ENCODE measurements around the gene ZMPSTE24.
"Not testable (repeated sequence)": the region's sequence is repeated elsewhere in the genome, so short reads cannot be mapped to it uniquely, and the experiment has no call there.

Gene ZMPSTE24

GRCh38 chr1:40257688-40258444, at the start of gene ZMPSTE24:
ZMPSTE24 (plus strand) TSS chr1:40258236; CDS start chr1:40258272, 36 bp downstream.
- DNase-seq = peak; percentile 97

DNA sequence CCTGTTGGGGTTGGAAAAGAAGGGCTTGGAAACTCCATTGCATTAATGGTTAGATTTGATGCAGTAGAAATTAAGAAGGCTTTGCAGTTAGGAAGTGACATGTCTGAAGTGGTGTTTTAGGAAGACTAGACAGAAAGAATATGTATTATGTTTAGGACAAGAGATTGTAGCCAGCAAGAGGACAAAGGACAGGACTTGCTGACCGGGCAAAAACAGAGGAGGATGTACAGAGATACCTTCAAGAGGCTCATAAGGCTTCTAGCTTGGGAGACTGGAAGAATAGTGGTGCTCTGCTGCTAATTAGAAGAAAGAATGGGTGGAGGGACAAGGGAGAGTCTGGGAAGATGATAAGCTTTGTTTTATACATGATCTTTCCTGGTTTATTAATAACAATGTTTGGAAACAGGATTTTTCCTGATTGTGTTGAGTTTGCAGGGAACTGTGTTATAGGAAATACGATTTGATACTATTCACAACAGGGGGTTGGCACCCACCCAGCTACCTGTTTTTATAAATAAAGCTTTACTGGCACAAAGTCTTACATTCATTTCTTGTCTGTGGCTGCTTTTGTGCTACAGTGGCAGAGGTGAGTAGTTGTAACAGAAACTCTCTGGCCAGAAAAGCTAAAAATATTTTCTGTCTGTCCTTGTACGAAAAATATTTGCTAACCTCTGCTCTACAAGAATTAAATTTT, 47.4 kb upstream of the ZMPSTE24 start:
- DNase-seq = no peak

GRCh38 chr1:40218333-40218732, 39.7 kb upstream of the ZMPSTE24 start:
- DNase-seq = no peak

- DNase-seq = not testable (repeated sequence)
Measured at GRCh38 chr1:40221471-40221905, 36.5 kb upstream of the ZMPSTE24 start.

GRCh38 chr1:40221977-40222772, 35.9 kb upstream of the ZMPSTE24 start:
- DNase-seq = no peak

- DNase-seq = no peak
Measured at GRCh38 chr1:40224040-40224439, 34.0 kb upstream of the ZMPSTE24 start.

DNA sequence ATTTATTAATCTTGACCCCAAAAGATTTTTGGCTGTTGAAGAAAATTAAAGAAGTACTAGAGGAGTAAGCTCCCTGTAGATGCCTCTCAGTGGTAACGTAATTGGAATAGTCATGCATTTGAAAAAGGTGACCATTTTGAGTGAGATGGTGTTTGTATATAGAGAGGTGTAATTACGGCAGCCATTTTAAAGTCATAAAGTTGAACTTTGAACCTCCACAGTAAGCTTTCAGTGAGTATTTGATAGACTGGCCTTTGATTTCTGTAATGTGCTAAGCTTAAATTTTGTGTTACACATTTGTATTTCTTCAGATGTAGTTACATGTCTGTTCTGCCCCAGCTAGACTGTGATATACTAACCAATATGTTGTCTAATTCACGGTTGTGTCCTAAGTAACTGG, 31.8 kb upstream of the ZMPSTE24 start:
- no peak for DNase-seq

GRCh38 chr1:40232444-40232843, 25.6 kb upstream of the ZMPSTE24 start:
- no peak for DNase-seq

DNA sequence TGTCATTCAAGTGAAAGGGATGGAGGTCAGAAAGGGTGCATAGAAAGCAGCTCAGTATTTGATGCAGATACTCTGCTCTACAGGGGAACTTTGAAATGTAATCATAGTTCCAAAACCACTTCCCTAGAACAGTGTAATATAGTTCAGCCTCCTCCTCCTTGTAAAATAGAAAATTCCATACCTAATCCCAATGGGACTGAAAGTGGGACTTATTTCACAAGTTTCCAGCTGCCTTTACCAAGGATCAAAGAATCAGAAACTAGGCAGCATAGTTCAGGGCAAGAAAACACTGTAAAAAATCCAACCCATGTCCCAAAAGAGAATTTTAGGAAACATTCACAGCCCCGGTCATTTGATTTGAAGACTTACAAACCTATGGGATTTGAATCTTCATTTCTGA, 18.4 kb upstream of the ZMPSTE24 start:
- no peak for DNase-seq

- DNase-seq = no peak
Measured at GRCh38 chr1:40240390-40240789, 17.6 kb upstream of the ZMPSTE24 start.

- no peak for DNase-seq
Measured at GRCh38 chr1:40241362-40241761, 16.7 kb upstream of the ZMPSTE24 start.

- no peak for DNase-seq
Measured at GRCh38 chr1:40243351-40243750, 14.7 kb upstream of the ZMPSTE24 start.

- DNase-seq = no peak
Measured at GRCh38 chr1:40244138-40244744, 13.8 kb upstream of the ZMPSTE24 start.

DNA sequence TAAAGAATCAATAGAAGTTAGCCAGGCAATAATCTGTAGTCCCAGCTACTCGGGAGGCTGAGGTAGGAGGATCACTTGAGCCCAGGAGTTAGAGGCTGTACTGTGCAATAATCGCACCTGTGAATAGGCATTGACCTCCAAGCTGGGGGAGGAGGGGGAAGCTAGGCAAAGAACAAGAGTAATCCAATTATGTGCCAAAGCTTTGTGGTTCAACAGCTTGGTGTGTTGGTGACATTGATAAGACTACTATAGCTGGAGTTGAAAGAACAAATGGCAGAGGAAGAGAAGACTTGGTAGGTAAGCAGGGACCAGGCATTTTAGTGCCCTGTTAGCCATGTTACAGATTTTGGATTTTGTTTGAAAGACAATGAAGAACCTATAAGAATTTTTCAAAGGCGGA, 12.3 kb upstream of the ZMPSTE24 start:
- no peak for DNase-seq

DNA sequence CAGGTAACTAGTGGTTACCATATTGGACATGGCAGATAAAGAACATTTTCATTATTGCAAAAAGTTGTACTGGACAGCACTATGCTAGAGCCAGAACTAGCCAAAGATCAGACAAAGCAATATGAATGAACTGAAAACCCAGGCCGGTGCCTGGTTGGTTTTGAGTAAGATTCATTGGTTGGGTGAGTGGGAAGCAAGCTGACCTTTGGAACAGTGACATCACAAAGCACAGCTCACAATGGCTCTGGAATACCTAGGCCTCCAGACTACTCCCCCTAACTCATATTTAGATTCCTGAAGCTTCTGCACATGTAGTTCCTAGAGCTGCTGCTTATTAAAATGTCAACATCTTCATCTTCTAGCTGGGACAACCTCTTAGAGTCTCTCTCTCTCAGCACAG, 10.4 kb upstream of the ZMPSTE24 start, which contains the start of gene TMCO2:
TMCO2 (plus strand) TSS at position 283 of the 400 bp plus-strand sequence; CDS start at position 340, 57 bp downstream.
- DNase-seq = no peak

DNA sequence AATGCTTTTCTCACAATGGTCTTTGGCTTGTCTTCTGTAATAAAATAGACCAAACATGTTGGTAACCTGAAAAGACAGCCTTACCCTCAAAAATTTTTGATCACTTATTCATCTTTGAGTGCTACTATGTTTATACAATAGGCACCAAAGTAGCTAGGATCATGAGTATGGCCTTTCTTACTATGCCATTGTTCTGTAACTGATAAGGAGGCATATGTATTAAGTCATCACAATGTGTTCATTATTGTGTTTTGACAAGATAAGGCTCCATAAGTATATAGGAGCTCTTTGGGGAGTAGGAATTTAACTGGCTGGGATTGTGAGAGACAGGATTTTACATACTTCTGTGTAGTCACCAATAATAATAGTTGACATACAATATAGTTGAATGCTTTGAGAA, 9.6 kb upstream of the ZMPSTE24 start:
- DNase-seq = no peak

DNA sequence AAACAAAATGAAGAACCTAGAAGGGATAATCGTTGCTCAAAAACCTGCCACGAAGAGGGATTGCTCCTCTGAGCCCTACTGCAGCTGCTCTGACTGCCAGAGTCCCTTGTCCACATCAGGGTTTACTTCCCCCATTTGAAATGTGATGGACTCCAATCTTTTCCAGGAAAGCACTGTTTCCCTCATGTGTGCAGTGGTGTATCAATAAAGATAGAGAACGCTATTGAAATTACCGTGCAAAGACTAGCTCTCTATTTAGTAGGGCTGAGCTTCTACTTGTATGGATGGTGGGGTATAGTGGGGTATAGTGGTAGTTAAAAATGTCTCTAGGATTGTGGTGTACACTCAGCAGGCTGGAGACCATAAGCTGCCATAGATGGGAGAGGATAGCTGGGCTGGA, 6.6 kb upstream of the ZMPSTE24 start:
- no peak for DNase-seq

DNA sequence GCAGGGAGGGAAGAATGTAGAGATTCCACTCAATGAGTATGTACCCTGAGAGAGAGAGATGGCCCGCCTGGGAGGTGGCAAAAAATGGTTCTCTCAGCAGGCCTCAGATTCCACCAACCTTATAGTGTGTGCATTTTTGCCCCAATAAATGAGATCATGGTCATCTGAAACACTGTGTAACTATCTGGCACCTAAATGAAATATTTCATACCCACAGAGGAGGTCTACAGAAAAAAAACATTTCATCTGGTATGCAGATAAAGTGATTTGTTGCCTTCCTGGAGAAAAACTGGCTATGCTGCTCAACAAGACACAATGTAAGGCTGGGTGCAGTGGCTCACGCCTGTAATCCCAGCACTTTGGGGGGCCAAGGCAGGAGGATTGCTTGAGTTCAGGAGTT, 5.4 kb upstream of the ZMPSTE24 start:
- DNase-seq = no peak

- DNase-seq = no peak
Measured at GRCh38 chr1:40255231-40255630, 2.8 kb upstream of the ZMPSTE24 start.

- DNase-seq = no peak
Measured at GRCh38 chr1:40256401-40257084, 1.5 kb upstream of the ZMPSTE24 start.

DNA sequence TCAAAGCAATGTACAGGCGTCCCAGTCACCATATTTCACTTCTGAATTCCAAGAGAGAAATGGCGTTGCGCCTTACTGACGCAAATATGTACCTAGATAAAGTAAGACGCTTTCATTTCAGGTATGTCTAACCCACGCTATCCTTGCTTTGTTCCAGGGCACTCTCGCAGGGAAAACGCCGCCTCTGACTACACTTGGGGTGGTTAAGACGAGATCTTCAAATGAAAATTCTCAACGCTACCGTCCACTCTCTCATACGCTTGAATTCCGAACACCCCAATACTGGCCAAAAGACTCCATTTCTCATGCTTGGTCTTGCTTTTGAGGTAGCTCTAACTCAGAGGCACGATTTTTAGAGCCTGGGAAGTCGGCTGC, 736 bp upstream of the ZMPSTE24 start:
- DNase-seq = peak; percentile 46

- DNase-seq = no peak
Measured at GRCh38 chr1:40258445-40258769, 371 bp downstream of the ZMPSTE24 start.

GRCh38 chr1:40264354-40264781, 6.3 kb downstream of the ZMPSTE24 start:
- DNase-seq = no peak

All from COR-L47 (cell line).